EL (cell line): Measurements from ENCODE around the gene KCNK16.

Experiments
- DNase-seq: peaks from one replicate; pipeline ENCODE4 v3.0.0-alpha.2; 2016

The KCNK16 gene

DNA sequence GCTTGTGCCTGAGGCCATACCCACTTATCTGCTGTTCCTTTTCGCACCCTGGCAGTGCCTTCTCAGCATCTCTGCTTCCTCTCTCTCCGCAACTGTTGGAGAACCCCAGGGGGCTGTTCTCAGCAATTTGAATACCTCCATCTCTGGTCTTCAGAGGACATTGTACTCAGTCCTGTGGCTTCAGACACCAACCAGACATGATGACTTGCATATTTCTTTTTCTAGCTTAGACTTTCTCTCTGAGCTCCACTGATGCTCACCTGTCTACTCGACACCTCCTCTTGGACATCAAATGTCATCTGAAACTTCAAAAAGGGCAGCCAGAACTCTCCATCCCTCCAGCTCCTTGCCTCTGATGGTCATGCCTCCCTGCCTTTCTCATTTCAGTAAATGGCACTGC, 18.9 kb upstream of the KCNK16 start:
- no peak for DNase-seq

DNA sequence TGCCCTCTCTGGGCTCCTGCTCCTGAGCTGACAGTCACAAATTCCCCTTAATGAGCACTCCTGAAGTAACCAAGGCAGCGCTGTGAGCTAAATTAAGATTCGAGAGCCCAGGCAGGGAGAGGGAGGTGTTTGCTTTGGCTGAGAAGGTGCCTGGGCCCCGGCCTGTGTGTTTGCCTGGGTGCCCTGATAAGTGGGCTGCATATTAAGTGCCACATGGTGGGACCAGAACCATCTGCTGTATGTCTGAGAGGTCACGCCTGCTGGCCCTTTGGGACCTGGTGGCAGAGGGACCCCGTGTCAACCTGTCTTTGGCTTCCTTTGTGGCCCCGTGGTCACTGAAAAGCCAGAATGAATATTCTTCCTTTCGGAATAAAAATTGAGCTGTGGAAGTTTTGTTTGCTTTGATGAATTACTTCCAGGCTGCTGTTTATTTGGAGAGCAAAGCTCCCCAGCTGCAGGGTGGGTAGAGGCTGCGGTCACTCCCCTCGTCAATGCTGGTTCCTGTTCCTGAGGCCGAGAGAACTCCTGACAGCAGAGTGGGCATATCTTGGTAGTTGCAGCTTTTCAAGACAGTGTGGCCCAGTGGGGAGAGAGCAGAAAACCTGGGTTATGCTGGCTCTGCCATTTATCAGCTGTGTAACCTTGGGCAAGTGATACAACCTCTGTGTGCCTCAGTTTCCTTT, 17.5 kb upstream of the KCNK16 start:
- no peak for DNase-seq

DNA sequence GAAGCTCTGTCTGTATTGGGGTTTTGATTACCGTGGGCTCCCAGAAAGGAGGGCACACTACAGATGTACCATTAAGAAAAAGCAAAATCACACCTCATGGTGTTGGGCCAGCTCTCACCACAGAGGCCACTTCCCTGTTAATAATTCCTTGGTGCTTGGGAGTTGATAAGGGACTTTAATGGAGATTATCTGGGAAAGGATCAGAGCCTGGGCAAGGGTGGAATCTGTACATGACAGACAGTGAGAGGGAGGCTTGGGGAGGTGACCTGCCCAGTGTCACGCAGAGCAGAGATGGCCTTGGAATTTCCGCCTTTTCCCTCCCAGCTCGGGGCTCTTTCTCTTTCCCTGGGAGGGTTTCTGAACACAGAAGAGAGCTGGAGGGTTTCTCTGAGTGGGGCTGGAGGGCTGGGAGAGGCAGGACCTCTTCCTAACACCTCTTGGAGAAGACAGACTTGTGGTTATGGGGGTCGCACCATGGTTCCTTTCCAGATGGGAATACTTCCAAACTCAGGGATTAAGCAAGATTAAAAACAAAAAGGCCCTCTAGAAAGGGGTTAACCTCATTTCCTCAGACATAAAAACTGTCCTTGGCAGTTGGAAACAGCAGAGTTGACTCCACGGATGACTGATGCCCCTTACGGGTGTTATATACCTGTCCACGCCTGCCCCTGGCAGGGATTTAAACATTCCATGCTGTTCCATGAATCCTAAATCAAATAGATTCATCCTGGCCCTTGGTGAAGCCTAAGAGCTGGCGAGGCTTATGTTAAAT, 16.8 kb upstream of the KCNK16 start:
- DNase-seq: no peak

DNA sequence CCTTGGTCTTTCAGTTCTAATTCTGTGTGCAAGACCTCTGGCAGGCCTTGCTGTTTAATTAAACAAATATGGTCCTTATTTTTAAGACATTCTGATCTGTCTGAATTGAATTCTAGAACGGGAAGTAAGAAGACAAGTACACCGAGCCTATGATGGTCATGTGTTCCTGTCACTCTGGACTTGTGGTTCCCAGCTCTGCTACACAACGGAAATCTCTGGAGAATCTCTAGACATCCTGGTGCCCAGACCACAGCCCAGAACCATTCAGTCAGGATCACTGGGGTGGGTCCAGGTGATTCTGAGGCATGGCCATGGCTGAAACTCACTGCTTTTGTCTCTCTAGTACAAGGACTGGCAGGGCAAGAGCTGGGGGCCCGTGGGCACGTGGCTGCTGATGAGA, 15.9 kb upstream of the KCNK16 start:
- DNase-seq: no peak

DNA sequence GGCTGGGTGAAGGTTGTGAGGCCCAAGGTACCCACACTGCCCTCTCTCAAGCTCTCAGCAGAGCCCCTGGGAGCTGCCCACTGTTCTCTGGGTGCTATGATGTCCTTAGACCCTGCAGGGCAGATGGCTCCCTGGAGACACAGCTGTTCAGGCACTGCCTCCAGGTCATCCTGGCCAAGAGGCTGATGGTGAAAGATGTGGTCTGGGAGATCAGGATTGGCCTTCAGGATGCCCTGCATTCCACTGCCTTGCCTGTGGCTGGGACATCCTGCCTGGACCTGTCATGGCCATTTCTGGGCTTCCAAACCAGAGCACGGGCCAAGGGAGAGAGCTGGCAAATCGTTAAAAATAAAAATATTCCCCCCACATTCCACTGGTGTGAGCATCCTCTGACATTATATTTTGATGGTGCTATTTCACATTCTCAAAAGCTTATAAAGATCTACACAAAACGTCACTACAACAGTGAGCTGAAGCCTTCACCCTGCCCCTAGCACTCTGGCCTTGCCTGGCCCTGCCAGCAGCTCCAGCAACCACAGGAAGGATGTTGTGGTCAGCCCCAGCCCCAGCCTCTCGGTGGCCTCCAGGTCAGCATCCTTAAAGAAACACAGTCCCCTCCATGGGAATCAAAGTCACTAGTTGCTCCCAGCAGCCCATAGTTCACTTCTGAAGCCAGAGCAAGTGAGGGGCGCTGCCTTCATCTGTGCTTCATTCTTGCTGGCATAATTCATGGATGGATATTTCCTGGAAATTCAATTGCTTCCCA, 13.5 kb upstream of the KCNK16 start:
- peak; percentile 37 for DNase-seq

DNA sequence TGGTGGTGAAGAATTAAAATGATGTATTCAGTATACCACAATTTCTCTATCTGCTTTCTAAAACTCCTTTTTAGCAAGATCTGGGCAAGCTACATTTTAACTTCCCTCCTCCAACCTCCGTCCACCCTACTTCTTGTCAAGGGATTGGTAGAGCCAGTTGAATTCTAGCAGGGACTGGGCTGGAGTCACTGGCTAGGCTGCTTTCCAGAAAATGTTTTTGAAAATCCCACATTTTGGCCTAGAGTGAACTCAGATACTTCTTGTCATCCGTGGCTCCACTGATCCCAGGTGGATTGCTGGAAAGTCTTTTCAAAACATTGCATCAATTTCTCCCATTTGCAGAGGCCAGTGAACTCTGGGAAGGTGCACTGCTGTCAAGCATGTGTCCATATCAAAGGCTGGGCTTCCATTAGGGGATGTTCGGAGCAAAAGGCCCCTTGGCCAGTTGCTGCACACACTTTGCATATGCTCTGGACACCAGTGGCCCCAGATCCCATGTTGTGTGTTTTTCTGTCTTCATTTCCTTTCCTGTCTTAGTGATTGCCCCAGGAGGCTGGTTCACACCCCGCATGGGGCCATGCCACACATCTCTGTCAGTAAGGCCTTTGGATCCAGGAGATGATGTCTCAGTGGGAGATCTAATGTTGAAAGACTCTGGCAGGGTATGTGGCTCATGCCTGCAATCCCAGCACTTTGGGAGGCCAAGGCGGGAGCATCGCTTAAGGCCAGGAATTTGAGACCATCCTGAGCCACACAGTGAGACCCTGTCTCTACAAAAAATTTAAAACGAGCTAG, 11.3 kb upstream of the KCNK16 start:
- no peak for DNase-seq

DNA sequence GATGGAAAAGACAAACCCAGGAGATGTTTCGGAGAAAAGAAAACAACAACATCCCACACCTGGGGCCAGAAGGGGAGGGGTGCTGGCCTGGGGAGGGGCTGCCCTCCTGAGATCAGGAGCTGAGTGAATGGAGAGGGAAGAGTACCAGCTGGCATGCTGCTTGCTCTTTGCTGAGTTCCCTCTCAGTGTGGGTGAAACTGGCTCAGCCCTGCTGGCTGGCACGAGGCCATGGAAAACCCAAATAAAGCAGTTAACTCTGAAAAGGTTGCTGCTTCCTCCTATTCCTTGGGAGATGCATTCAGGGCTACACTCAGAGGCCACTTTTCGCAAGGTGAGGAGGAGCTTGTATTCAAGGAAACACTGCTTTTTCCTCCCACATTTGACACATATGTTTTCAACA, 8.0 kb upstream of the KCNK16 start:
- no peak for DNase-seq

DNA sequence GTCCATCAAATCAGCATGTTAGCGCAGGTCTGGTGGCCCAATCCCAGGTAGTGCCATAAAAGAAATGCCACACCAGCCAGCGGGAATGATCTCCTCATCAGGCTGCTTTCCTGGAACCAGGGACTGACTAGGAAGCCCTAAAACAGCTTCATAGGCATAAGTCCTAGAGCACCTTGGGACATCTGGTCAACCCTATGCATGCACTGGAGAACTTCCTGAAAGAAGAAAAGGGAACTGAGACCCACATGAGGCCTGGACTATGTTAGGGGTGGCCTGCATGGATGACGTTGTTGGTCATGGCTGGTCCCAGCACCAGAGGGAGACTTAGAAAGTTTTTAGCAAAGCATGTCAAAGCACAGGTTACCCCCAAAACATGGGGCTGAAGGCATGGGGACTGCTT, 7.6 kb upstream of the KCNK16 start:
- no peak for DNase-seq

DNA sequence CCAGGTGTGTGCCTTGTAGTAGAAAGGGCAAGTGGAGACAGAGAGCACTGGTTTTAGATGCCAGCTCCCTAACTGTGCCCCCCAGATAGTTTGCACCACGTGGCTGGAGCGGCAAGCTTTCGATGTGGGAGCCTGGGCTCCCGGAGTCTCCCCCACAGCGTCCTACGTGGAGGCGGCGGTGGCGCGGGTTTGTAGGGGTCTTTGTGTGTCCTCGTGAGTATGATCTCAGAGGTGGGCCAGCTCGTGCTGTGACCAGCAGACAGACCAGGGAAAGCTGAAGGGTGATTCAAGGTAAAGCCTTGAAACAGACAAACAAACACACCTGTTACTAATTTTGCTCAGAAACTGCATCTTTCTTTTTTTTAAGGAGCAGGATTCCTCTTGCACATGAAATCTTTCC, 5.6 kb upstream of the KCNK16 start:
- no peak for DNase-seq

DNA sequence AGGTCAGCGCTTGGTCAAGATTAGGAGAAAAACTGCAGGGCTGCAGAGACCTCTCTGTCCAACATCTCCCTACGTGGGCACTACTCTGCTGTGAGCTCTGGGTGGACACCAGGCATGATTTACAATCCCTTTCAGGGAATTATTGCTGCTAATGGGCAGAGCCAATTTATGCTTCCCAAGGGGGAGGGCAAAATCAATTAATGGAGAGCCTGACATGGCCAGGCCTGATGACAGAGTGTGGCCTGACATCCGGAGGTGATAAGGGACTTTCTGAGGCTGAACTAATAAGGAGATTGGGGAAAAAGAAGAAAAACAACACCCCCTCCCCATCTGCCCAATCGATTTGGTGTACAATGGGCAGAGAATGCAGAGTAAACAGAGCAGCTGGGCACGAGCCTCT, 5.0 kb upstream of the KCNK16 start:
- DNase-seq: no peak

DNA sequence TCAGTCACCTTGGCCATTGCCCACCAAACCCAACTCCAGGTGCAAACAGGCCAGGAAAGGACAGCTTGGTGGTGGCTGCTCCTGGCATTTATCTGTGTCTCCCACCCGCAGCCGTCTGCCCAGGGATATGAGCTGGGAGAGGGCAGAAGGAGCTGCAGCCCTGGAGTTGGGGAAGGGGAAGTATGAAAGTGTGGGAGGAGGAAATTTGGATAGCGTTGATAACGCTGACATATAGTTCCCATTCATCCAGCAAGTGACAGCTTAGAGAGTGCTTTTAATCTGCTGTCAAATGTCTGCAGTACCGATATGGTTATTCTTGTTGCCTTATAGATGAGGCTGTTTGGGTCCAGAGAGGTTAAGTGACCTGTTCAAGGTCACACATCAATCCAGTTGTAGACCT, 741 bp downstream of the KCNK16 start:
- DNase-seq: no peak

DNA sequence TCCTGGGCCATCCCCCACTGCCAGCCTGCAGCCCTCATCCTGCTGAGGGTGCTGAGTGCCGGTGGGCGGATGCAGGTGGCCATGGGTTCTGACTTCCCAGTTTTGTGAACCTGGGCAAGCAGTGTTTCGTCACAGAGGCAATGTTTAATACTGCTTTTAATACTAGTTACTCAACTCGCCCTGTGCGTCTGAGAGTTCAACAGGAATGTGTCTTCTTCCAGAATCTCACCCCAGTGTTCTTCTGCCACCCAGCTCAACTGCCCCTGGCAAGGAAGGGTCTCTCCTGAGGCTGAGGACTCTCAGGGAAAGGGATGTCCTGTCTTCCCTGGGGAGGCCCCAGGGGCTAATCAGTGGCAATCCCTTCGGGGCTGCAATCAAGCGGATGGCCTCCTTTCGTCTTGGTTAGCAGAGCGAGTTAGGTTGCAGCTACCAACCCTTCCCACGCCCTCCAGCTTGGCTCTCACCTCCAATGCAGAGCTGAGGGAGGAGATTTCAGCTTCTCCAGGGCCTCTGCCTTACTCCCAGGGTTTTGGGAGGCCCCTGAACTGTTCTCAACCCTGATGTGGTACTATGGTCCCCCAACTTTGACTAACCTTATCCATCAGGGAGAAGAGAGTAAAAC, 2.0 kb downstream of the KCNK16 start:
- no peak for DNase-seq

DNA sequence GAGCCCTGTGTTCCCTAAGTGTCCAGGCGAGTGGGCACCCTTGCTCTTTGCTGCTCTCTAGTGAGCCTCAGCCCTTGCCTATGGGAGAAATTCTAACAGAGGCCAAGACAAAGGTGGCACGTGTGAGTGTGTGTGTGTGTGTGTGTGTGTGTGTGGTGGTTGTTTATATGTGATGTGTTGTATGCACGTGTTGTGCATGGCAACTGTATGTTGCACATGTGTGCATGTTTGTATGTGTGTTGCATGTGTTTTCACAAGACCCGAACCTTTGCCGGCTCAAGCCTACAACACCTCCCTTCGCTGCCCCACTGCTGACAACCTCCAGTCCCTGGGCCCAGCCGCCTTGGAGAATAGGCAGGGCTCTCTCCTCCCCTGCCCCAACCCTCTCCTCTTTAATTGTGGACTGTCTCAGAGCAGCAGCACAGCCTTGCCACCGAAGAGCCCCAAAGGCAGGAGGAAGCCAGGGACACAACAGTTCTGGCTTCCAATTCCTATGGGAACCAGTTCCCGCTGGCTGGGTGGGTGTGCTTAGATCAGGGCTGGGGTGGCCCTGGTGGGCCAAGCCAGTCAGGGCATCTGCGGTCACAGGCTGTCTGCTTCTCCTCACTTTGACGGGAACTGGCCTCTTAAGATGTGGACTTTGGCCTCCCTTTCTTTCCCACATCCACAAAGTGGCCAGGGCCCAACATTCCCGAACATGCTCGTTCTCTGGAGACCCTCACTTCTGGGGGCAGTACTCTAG, 2.7 kb downstream of the KCNK16 start:
- DNase-seq: no peak

DNA sequence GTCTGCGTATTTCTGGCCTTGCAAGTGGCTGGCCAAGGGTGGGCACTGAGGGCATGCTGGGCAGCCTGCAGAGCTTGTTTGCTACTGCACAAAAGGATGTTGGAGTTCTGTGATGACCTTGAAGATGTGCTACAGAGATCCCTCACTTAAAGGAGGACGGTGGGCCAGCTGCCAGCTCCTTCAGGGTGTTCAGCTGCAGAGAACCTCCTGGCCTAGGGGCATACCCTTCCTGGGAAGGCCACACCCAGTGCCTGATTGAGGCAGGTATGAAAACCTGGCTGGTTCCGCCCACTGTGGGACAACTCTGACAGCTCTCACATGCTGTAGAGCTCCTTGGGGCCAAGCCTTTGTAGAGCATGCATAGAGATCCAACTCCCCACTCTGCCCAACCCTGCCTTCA, 5.2 kb downstream of the KCNK16 start:
- no peak for DNase-seq

DNA sequence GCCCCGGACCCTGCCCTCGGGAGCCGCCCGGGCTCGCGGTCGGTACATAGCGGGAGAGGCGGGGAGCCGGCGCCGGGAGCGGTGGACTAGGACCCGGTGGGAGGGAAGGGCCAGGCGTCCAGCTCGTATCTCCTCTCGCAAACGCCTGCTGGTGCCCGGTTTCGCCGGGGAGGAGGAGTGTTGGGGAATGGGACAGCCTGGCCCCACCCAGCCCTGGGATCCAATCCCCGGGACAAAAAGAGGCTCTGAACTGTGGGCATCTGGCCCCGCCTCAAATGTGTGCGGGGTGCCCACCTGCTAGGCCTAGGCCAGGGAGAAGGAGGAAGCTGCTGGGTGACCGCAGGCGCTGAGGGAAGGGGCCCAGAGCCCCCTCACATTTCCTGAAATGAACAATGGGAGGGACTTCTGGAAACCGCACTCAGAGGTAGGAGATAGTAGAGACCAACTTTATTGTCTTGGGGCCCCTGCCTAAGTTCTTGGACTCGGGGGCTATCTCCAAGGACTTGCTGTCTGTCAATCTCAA, 8.2 kb downstream of the KCNK16 start, which contains the start of gene KCNK17:
TSS of gene KCNK17 (minus strand) at position 147 of the 523 bp plus-strand sequence. CDS start at position 48, 99 bp downstream.
- no peak for DNase-seq

DNA sequence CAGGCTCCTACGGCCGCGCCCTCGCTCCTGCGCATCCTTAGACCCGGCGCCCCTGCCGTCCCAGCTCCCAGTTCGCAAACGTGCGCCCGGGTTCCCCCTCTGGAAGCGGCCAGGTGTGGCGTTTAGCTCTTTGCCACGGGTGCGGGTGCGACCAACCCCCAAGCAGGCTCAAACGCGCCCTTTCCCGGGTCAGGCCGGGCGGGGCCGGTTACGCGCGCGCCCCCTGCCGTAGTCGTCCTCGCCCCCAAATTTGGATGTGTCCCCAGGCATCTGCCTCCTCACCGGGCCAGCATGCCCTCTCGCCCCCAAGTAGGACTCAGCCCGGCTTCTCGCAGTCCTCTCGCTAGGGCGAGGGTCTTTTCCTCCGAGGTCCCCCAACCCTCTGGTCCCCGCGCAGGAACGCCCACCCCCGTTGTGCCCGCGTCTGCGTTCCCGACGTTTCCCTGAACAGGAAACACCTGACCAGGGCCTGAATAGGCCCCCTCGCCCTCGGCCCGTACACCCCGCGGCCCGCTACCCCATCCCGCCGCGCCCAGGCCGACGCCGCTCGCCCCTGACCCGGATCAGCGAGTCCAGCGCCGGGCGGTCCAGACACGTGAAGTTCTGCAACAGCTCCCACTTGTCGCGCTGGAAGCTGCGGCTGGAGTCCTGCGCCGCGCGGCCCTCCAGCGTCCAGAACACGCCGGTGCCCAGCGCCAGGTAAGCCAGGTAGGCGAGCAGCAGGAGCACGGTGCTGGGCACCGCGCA, 8.8 kb downstream of the KCNK16 start:
- DNase-seq: no peak

DNA sequence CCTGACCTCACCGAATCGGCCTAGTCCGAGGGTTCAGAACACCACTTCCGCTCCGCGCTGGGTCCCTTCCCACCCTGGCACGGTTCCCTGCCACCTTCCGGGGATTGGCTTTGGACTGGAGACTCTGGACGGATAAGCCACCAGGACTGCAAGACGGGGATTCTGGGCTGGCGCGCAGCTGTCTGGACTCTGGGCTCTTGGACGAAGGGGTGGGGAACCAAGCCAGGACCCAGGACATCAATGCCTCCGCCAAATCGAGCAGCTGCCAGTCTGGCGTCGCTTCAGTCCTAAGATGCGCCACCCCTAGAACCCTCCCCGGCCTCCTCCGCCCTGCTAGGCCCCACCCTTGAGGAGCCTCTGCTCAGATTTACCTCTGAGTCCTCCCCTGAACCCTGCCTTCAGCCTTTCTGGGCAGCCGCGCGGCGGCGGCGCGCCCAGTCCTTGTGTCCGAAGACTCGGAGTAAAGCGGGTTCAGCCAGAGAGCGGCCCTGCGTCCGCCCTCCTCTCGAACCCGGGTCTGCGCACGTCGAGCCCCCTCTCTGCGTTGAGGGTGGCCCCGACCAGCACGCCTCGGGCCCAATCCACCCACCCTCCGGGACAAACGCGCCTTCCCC, 9.5 kb downstream of the KCNK16 start:
- no peak for DNase-seq

DNA sequence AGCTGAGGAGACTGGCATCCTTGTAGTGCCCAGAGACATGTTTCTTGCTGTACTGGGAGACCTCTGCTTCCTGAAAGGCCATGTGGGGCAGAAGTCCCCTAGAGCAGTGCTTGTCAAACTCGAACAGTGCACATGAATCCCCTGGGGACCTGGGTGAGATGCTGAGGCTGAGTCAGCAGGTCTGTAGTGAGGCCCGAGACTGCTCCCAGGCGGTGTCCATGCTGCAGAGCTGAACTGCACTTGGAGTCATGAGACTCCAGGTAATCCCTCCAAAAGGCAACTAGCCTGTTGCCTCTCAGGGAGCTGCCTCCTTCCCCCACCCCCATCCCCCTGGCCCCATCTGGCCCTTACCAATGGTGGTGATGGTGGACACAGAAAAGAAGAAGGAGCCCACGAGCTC, 12.0 kb downstream of the KCNK16 start:
- DNase-seq: no peak

DNA sequence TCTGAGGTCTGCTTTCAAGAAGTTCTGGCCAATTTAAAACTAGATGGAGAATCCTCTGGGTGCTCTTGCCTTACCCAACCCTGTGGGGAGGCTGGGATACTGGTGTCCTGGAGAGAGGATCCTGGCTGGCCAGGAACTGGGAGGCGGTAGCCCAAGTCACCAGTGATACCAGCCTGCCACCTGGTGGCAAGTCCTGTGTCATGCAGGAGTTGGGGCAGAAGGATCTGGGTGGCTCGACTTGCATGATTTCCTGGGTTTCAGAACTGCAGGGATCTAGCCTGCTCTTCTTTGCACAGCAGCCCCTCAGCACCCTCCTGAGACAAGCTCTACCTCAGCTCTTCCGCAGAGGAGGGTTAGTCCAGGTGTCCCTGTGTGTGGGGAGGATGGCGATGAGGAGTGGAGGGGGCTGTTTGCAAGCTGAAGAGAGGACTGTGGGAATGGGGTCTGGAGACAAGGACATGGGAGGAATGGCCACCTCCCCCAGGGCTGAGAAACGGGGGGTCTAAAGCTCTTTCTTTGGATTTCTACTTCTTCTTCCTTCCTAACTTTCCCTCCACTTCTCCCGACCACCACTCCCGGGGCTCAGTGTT, 12.5 kb downstream of the KCNK16 start:
- peak; percentile 65 for DNase-seq

DNA sequence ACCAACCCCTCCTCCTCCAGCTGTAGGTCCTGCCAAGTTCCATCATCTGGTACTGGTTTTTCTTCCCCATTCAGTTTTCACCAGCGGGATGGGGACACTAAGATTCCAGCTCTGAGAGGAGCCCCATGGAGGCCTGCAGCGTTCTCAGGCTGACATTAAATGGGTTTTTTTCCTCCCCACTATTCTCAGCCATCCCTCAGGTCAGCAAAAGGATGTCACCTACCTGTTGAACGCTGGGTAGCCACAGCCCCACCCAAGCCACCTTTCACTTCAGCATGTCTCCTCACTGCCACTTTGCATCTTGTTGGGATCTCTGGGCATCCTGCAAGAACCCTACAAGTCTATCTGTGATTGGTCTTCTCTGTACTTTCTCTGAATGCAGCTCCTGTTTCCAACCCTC, 15.0 kb downstream of the KCNK16 start:
- DNase-seq: no peak
